Ishikawa (cell line): ENCODE results near the gene GASK1A.

Experiments used
- CREB1 ChIP-seq: IDR thresholded peaks from 2 replicates; pipeline ENCODE4 v1.6.1; 2012; ENCODE audit warnings: low read depth
- EP300 ChIP-seq: IDR thresholded peaks from 2 replicates; pipeline ENCODE4 v1.6.1; 2012; ENCODE audit warnings: borderline replicate concordance
- FOXM1 ChIP-seq: IDR thresholded peaks from 2 replicates; pipeline ENCODE4 v1.6.1; 2012; ENCODE audit warnings: low read depth, borderline replicate concordance
- MAX ChIP-seq: IDR thresholded peaks from 2 replicates; pipeline ENCODE4 v1.6.1; 2012
- NFIC ChIP-seq: IDR thresholded peaks from 2 replicates; pipeline ENCODE4 v1.6.1; 2012
- RAD21 ChIP-seq: IDR thresholded peaks from 2 replicates; pipeline ENCODE4 v1.6.1; 2012; ENCODE audit warnings: low read depth
- REST ChIP-seq: IDR thresholded peaks from 2 replicates; pipeline ENCODE4 v1.6.1; 2012; ENCODE audit warnings: low read depth, mild to moderate bottlenecking
- TAF1 ChIP-seq: IDR thresholded peaks from 2 replicates; pipeline ENCODE4 v1.6.1; 2012; ENCODE audit warnings: low read depth, mild to moderate bottlenecking
- TEAD4 ChIP-seq: IDR thresholded peaks from 2 replicates; pipeline ENCODE4 v1.6.1; 2012
- USF1 ChIP-seq: IDR thresholded peaks from 2 replicates; pipeline ENCODE4 v1.6.1; 2012
- YY1 ChIP-seq: IDR thresholded peaks from 2 replicates; pipeline ENCODE4 v1.6.1; 2012; ENCODE audit warnings: low read depth

GRCh38 chr3:43098761-43099160 lies 119.7 kb downstream of the GASK1A start:
- TF ChIP-seq MAX (no peak), EP300 (no peak), YY1 (no peak), NFIC (no peak), TAF1 (no peak), CREB1 (no peak), REST (no peak), TEAD4 (no peak), USF1 (no peak), FOXM1 (no peak), RAD21 (no peak)
